ENCODE data around the gene SKP2.

SKP2 gene

GRCh38 chr5:36150676-36151433 lies 1.1 kb upstream of the SKP2 start:
- peak; percentile 14 to 72 for DNase-seq (ENCODE audit: low spot score in 2 of 2)
- Mint-ChIP-seq H3K4me1 (peaks cover 32% of the 10 kb centered on the region), H3K36me3 (peaks cover 41% of the 10 kb centered on the region)

DNA sequence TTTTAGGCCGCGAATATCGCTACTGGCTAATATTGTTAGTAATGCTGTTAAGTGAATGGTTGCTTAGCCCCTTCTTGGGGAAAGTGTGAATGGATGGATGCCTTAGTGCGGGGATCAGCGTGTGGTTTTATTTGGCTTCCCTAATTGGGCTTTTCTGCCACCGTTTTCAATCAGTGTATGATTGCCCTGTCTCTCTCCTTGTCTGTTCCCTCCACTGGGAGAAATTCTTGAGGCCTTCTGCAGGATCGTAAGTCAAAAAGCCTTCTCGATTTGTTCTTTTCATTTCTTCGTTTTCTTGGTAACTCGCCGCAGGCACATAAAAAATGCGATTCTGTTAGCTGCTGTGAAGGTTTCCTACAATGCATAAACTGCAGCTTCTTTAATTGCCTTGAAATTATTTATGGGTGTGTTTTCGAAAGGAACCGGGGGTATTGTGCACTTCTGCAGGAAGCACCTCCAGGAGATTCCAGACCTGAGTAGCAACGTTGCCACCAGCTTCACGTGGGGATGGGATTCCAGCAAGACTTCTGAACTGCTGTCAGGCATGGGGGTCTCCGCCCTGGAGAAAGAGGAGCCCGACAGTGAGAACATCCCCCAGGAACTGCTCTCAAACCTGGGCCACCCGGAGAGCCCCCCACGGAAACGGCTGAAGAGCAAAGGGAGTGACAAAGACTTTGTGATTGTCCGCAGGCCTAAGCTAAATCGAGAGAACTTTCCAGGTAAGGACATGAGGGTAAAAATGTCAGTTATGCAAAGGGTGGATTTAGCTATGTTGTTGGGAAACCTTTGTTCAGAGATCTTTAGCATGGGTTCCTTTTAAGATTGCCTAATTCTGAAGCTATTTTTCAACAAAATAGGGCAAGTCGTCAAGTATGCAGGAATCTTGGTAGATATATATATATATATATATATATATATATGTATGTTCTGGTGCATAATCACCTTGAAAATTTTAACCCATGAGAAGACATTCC lies 700 bp downstream of the SKP2 start:
- no peaks in the 10 kb centered on the region for H3K9me3 Mint-ChIP-seq
- H3K36me3 Mint-ChIP-seq, result peaks cover 58% of the 10 kb centered on the region
- DNase-seq (ENCODE audit: low spot score in 2 of 2) (no peak), ATAC-seq (no peak)
- peak overlapping the region; percentile 95 for H3K4me3 Mint-ChIP-seq
- H3K4me1 Mint-ChIP-seq, result peaks cover 45% of the 10 kb centered on the region
- peak overlapping the region; percentile 91 for H3K27ac Mint-ChIP-seq

More at GRCh38 chr5:36150676-36151433, 1.1 kb upstream of the SKP2 start:
- H3K27ac Mint-ChIP-seq, result peak overlapping the region; percentile 91
- peak; percentile 51 for ATAC-seq
- no peaks in the 10 kb centered on the region for H3K9me3 Mint-ChIP-seq
- peak overlapping the region; percentile 95 for H3K4me3 Mint-ChIP-seq

DNA sequence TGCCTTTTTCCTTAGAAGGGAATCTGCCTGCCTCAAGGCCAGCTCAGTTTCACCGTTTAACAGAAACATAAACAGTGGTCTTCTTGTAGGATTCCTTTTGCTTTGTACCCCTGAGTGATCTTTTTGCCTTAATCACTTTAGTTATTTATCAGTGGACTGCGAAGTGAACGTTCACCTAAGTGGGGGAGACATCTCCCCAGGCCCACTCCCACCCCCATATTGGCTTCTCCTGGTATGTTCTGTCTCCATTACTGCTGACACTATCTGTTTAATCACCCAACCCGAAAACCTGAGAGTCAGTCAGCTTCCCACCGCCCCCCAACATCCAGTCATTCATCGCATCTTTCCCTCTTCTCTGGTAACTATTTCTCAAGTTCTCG lies 1.4 kb downstream of the SKP2 start:
- no peak for DNase-seq (ENCODE audit: low spot score in 2 of 2)
- no peak for ATAC-seq
- H3K4me3 Mint-ChIP-seq, result peak overlapping the region; percentile 95
- H3K9me3 Mint-ChIP-seq, result no peaks in the 10 kb centered on the region
- H3K4me1 Mint-ChIP-seq, result peaks cover 47% of the 10 kb centered on the region
- H3K27ac Mint-ChIP-seq, result no peak overlapping the region
- peaks cover 62% of the 10 kb centered on the region for H3K36me3 Mint-ChIP-seq

DNA sequence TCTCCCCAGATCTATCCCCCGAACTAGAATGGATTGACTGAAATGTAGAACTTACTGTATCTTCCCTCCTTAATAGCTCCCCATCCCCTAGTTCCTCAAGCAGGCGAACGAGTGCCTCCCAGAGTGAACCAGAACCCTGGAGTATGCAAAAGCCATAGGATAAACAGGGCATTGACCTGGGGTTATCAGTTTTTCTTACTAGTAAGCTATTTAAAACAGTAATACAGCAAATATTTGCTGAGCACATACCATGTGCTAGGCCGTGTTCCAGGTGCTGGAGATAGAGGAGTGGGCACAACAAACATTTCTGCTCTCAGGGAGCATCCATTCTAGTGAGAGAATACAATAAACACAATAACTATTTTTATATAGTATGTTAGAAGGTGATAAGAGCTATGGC lies 1.8 kb downstream of the SKP2 start:
- ATAC-seq, result no peak
- peaks cover 67% of the 10 kb centered on the region for H3K36me3 Mint-ChIP-seq
- H3K4me1 Mint-ChIP-seq, result peaks cover 47% of the 10 kb centered on the region
- no peak for DNase-seq (ENCODE audit: low spot score in 2 of 2)
- H3K9me3 Mint-ChIP-seq, result no peaks in the 10 kb centered on the region
- H3K27ac Mint-ChIP-seq, result no peak overlapping the region
- peak overlapping the region; percentile 95 for H3K4me3 Mint-ChIP-seq

DNA sequence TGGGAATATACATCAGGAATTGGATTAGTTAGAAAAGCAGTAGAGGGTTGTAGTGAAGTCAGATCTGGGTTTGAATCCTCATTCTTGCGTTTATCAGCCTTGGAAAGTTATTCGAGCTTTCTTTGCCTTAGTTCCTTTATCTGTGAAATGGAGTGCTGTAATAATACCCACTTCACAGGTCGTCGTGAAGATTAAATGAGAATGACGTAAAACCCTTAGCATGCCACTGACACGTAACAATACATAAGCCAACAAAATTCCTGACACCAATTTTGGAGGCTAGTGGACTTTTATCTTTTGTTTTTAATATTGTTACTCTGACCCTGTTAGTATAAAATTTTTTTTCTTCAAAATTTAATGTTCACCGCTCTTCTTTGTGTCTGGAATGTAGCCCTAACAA lies 3.4 kb downstream of the SKP2 start:
- Mint-ChIP-seq H3K4me3 (no peak overlapping the region), H3K4me1 (peaks cover 44% of the 10 kb centered on the region), H3K27ac (no peak overlapping the region), H3K36me3 (peaks cover 82% of the 10 kb centered on the region), H3K9me3 (no peaks in the 10 kb centered on the region)
- ATAC-seq (no peak), DNase-seq (ENCODE audit: low spot score in 2 of 2) (no peak)

DNA sequence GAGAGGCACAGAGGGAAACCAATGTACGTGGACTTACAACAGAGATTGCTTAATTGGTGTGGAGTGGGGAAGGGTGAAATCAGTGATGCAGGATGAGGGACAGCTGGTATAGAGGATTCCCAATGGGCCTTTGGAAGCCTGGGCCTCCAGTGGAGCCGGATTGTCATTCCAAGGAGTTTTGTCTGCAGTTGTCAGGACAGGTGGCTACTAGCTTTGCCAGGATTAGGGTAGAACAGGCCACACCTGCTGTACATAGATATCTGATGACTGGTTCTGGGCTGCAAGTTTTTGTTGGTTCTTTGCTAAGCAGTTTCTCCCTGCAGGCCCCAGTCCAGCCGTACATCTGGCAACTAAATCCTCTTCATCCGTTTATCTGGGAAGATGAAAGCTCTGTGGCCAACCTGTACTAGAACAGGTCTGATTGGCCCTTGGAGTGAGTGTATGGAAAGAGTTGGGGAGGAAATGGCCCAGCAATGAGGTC lies 4.2 kb downstream of the SKP2 start:
- Mint-ChIP-seq H3K4me1 (peaks cover 38% of the 10 kb centered on the region), H3K4me3 (no peak overlapping the region), H3K9me3 (no peaks in the 10 kb centered on the region), H3K36me3 (peaks cover 89% of the 10 kb centered on the region), H3K27ac (no peak overlapping the region)
- no peak for DNase-seq (ENCODE audit: low spot score in 2 of 2)
- ATAC-seq, result no peak

- Mint-ChIP-seq H3K4me1 (peaks cover 38% of the 10 kb centered on the region), H3K27ac (no peak overlapping the region), H3K36me3 (peaks cover 93% of the 10 kb centered on the region), H3K4me3 (no peak overlapping the region), H3K9me3 (no peaks in the 10 kb centered on the region)
- ATAC-seq (no peak), DNase-seq (ENCODE audit: low spot score in 2 of 2) (no peak)
Measured at GRCh38 chr5:36156619-36157018, 4.7 kb downstream of the SKP2 start.

- no peak overlapping the region for H3K4me3 Mint-ChIP-seq
- ATAC-seq, result peak; percentile 55
- H3K9me3 Mint-ChIP-seq, result no peaks in the 10 kb centered on the region
- H3K4me1 Mint-ChIP-seq, result peaks cover 44% of the 10 kb centered on the region
- H3K36me3 Mint-ChIP-seq, result peaks cover 89% of the 10 kb centered on the region
- DNase-seq (ENCODE audit: low spot score in 2 of 2), result no peak
- no peak overlapping the region for H3K27ac Mint-ChIP-seq
Measured at GRCh38 chr5:36158144-36158543, 6.2 kb downstream of the SKP2 start.

- Mint-ChIP-seq H3K36me3 (peaks cover 89% of the 10 kb centered on the region), H3K4me3 (no peak overlapping the region), H3K4me1 (peaks cover 39% of the 10 kb centered on the region), H3K9me3 (no peaks in the 10 kb centered on the region), H3K27ac (no peak overlapping the region)
- DNase-seq (ENCODE audit: low spot score in 2 of 2) (no peak), ATAC-seq (no peak)
Measured at GRCh38 chr5:36160617-36161016, 8.7 kb downstream of the SKP2 start.

DNA sequence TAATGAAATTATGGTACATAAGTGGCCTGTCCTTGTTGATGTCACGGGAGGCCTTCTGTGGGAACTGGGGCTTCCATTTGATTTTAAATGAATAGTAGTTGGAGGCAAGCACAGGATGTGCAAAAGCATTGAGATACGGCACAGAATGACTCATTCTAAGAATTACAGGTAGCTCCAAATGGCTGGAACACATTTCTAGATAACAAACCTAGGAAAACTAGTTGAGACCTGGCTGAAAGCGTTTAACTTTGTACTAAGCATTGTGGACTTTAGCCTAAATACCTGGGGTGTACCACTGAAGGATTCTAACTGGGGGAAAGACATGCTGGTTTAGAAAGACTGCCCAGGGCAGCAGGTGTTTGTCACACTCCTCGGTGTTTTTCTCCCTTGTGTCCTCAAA lies 9.4 kb downstream of the SKP2 start:
- Mint-ChIP-seq H3K4me1 (peaks cover 32% of the 10 kb centered on the region), H3K36me3 (peaks cover 89% of the 10 kb centered on the region)

DNA sequence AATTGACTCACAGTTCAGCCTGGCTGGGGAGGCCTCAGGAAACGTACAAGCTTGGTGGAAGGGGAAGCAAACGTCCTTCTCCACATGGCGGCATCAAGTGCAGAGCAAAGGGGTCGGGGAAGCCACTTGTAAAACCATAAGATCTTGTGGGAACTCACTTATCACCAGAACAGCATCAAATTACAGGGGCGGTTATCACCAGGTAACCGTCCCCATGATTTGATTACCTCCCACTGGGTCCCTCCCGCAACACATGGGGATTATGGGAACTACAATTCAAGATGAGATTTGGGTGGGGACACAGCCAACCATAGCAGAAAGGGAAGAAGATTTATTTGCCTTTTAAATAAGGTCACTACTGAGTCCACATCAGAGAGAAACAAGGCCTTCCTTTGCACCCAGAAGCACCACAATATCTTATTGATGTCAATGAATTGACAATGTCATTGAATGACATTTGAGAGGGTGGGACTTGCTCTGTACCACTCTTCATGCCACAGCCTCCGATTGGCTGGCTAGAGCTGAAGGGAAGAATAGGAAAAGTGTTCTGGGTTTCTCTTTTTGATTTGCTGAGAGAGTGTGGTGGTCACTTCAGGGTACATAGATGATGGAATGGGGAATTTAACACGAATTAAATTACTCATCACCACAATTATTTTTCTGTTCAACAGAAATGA lies 11.0 kb downstream of the SKP2 start:
- Mint-ChIP-seq H3K4me3 (no peak overlapping the region), H3K27ac (no peak overlapping the region), H3K36me3 (peaks cover 89% of the 10 kb centered on the region), H3K4me1 (peaks cover 21% of the 10 kb centered on the region), H3K9me3 (no peaks in the 10 kb centered on the region)
- no peak for DNase-seq (ENCODE audit: low spot score in 2 of 2)
- ATAC-seq, result no peak

More for the DNA sequence above, 9.4 kb downstream of the SKP2 start:
- DNase-seq (ENCODE audit: low spot score in 2 of 2), result no peak
- Mint-ChIP-seq H3K27ac (no peak overlapping the region), H3K9me3 (no peaks in the 10 kb centered on the region), H3K4me3 (no peak overlapping the region)
- no peak for ATAC-seq

- Mint-ChIP-seq H3K4me3 (no peak overlapping the region), H3K36me3 (peaks cover 92% of the 10 kb centered on the region), H3K27ac (no peak overlapping the region), H3K4me1 (peaks cover 21% of the 10 kb centered on the region), H3K9me3 (no peaks in the 10 kb centered on the region)
- no peak for DNase-seq (ENCODE audit: low spot score in 2 of 2)
- no peak for ATAC-seq
Measured at GRCh38 chr5:36164461-36164860, 12.6 kb downstream of the SKP2 start.

DNA sequence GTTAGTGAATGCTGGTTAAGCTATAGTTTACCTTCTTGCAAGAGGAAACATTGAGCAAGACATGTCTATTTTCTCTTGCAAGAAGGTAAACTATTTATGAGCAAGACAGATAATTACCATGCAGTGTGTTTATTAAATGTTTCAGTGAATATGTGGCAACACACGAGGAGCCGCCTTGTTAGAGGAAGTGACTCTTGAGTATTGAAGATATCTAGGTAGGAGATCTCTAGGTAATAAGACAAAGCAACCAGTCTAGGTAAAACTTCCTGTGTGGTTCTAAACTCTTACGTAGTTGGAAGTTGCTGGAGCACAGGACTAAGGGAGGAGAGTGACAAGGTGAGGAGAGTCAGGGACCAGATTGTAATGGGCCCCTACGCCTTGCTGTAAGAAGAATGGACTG lies 16.8 kb downstream of the SKP2 start:
- Mint-ChIP-seq H3K4me3 (no peak overlapping the region), H3K4me1 (peaks cover 3% of the 10 kb centered on the region), H3K27ac (peak overlapping the region; percentile 20), H3K36me3 (peaks cover 99% of the 10 kb centered on the region), H3K9me3 (no peaks in the 10 kb centered on the region)
- DNase-seq (ENCODE audit: low spot score in 2 of 2) (no peak), ATAC-seq (no peak)

- Mint-ChIP-seq H3K27ac (no peak overlapping the region), H3K4me1 (no peaks in the 10 kb centered on the region), H3K9me3 (no peaks in the 10 kb centered on the region), H3K36me3 (peaks cover 99% of the 10 kb centered on the region), H3K4me3 (no peak overlapping the region)
- ATAC-seq (no peak), DNase-seq (ENCODE audit: low spot score in 2 of 2) (no peak)
Measured at GRCh38 chr5:36170832-36171424, 19.0 kb downstream of the SKP2 start.

GRCh38 chr5:36172599-36172998 lies 20.7 kb downstream of the SKP2 start:
- DNase-seq (ENCODE audit: low spot score in 2 of 2) (no peak), ATAC-seq (no peak)
- no peaks in the 10 kb centered on the region for H3K9me3 Mint-ChIP-seq
- H3K4me3 Mint-ChIP-seq, result no peak overlapping the region
- H3K27ac Mint-ChIP-seq, result no peak overlapping the region
- peaks cover 99% of the 10 kb centered on the region for H3K36me3 Mint-ChIP-seq
- no peaks in the 10 kb centered on the region for H3K4me1 Mint-ChIP-seq

Data from stimulated activated effector memory CD8-positive, alpha-beta T cell treated with anti-CD3 and anti-CD28 coated beads, Interleukin-12 subunit alpha, Interleukin-12 subunit beta, amount 100 ng/mL, for 72 hours (primary cell).